ENCODE results near the gene RGL1.

The RGL1 gene

DNA sequence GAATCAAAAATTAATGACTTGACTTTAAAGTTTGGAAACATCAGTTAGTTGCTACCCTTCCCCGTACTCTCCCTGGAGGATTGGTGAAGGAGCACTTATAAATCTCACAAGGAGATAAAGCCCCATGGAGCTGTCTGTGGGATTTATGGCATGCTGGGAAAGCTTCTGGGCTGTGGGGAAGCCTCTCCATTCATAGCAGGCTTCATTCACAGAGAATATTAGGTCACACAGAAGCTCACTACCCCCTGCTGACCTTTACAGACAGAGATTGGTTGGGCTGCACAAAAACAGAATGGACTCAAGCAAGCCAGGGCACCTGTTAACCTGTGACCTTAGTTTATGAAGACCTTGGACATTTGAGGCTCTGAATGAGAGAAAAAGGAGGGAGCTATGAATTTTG is 32.1 kb downstream of the RGL1 start:
- intact Hi-C loops (cut with DNase I; ENCODE audit: low total_unique reads): no loop called here
- no peaks in the 10 kb centered on the region for H3K36me3 ChIP-seq
- no peak for DNase-seq
- no peak overlapping the region for H3K27ac ChIP-seq
- H3K4me1 ChIP-seq: peaks cover 0 to 6% (median 0%) of the 10 kb centered on the region in 4 donors
- no peaks in the 10 kb centered on the region for H3K27me3 ChIP-seq
- H3K9me3 ChIP-seq: no peaks in the 10 kb centered on the region
- H3K4me3 ChIP-seq: no peak overlapping the region
- TF ChIP-seq, protein P1, sequence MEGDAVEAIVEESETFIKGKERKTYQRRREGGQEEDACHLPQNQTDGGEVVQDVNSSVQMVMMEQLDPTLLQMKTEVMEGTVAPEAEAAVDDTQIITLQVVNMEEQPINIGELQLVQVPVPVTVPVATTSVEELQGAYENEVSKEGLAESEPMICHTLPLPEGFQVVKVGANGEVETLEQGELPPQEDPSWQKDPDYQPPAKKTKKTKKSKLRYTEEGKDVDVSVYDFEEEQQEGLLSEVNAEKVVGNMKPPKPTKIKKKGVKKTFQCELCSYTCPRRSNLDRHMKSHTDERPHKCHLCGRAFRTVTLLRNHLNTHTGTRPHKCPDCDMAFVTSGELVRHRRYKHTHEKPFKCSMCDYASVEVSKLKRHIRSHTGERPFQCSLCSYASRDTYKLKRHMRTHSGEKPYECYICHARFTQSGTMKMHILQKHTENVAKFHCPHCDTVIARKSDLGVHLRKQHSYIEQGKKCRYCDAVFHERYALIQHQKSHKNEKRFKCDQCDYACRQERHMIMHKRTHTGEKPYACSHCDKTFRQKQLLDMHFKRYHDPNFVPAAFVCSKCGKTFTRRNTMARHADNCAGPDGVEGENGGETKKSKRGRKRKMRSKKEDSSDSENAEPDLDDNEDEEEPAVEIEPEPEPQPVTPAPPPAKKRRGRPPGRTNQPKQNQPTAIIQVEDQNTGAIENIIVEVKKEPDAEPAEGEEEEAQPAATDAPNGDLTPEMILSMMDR (IDR thresholded peaks at IDR 0.05): no peak

DNA sequence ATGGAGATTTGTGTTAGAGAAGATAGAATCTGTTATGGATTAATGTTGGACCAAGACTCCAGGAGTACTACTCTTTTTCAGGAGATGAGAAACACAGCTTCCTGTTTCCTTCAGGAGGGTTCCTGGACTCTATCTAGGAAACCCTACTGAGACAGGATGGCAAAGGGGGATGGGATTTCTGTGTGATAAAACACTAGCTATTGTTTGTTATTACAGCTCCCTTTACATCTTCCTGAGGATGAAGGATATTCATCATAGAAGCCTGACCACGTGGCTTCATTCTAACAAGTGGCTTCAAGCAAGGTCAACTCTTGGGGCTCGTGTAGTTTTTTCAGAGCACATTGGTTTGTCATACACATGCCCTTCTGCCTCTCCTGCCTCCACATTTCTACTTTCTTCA is 33.3 kb downstream of the RGL1 start:
- intact Hi-C loops (cut with DNase I; ENCODE audit: low total_unique reads): no loop called here
- no peaks in the 10 kb centered on the region for H3K36me3 ChIP-seq
- no peak overlapping the region for H3K27ac ChIP-seq
- H3K27me3 ChIP-seq: no peaks in the 10 kb centered on the region
- no peak overlapping the region for H3K4me3 ChIP-seq
- H3K4me1 ChIP-seq: peaks cover 0 to 17% (median 5%) of the 10 kb centered on the region in 4 donors
- TF ChIP-seq, protein P1 (IDR thresholded peaks at IDR 0.05): no peak
- no peaks in the 10 kb centered on the region for H3K9me3 ChIP-seq
- no peak for DNase-seq

DNA sequence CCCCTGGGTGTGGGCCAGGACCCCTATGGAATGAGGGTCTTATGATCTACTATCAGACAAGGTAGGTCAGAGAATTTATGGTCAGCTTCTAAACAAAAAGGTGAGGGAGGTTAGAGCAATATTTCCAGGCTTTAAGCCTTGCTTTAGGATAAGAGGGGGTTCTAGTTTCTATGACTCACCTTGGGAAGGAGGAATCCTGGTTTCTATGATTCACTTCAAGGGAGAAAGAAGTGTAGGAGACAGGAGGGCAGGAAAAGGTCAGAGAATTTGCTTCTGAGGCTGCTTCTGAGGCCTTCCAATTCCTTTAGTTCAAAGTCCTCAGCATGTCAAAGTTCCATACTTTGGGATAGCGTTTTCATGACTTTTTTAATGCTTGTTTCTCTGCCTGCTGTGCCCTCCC is 35.2 kb downstream of the RGL1 start:
- H3K4me1 ChIP-seq: peaks cover 0 to 25% (median 11%) of the 10 kb centered on the region in 4 donors
- intact Hi-C loops (cut with DNase I; ENCODE audit: low total_unique reads): no loop called here
- H3K27ac ChIP-seq: no peak overlapping the region
- TF ChIP-seq, protein P1 (IDR thresholded peaks at IDR 0.05): no peak
- H3K9me3 ChIP-seq: no peaks in the 10 kb centered on the region
- H3K4me3 ChIP-seq: no peak overlapping the region
- no peaks in the 10 kb centered on the region for H3K27me3 ChIP-seq
- DNase-seq: no peak
- H3K36me3 ChIP-seq: no peaks in the 10 kb centered on the region

DNA sequence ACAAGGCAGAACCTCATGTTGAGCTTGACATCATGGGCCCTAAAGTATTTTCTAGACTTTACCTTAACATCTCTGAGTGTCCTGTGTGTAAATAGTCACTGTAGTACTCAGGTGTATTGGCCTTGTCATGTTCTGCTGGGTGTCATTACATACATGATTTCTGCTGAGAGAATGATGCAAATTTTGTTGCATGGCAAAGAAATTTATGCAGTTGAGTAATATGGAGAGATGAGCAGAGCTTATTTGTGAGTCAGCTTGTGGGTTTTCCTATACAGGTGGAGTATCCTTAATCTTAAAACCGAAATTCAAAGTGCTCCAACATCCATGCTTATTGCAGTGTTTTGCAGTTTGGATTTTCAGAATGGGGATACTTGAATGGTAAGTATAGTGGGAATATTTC is 36.6 kb downstream of the RGL1 start:
- Histone ChIP-seq H3K36me3 (no peaks in the 10 kb centered on the region), H3K4me1 (peaks cover 0 to 25% (median 11%) of the 10 kb centered on the region in 4 donors), H3K27me3 (no peaks in the 10 kb centered on the region), H3K9me3 (no peaks in the 10 kb centered on the region), H3K4me3 (no peak overlapping the region), H3K27ac (peak overlapping the region in 1 of 2 donors; percentile 39)
- intact Hi-C loops (cut with DNase I; ENCODE audit: low total_unique reads): no loop called here
- no peak for DNase-seq
- TF ChIP-seq, protein P1 (IDR thresholded peaks at IDR 0.05): no peak

DNA sequence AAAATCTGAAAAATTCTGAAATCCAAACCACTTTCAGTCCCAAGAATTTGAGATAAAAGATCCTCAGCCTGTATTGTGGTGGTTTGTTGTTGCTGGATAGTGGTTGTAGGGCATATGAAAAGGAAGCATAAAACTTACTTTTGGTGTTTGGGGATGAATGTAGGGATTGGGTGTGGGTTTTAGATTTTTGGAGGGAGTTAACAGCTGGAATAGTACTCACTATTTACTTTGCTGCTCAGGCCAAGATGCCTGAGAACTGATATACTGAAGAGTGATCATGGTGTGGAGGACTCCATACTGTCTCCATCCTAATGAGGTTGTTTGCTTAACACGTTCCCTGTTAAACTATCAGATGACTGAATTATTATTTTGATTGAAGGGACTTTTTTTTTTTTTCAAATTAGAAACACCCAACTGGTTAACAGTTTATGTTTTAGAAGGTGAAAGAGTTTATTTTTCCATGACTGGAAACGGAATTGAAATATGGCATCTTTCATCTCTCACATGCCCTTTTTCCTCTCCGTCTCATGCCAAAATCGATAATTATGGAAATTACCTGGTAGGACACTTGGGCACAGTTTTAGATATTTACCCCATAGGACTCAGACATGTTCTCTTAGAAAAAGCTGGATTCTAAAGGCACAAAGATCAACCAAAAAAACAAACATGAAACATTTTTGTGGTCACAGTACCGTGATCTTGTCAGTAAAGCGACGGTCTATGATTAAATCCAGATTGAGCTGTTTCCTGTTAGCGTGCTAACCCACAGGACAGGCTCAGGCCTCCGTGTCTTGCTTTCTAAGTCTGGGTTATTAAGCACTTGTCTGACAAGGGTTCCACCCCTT is 37.3 kb downstream of the RGL1 start:
- H3K27ac ChIP-seq: peak overlapping the region; percentile 28 to 39
- no peaks in the 10 kb centered on the region for H3K27me3 ChIP-seq
- intact Hi-C loops (cut with DNase I; ENCODE audit: low total_unique reads): no loop called here
- DNase-seq: no peak
- TF ChIP-seq, protein P1 (IDR thresholded peaks at IDR 0.05): no peak
- peaks cover 0 to 25% (median 11%) of the 10 kb centered on the region in 4 donors for H3K4me1 ChIP-seq
- peak overlapping the region; percentile 9 to 14 for H3K4me3 ChIP-seq
- no peaks in the 10 kb centered on the region for H3K36me3 ChIP-seq
- H3K9me3 ChIP-seq: no peaks in the 10 kb centered on the region

Data from tibial artery (tissue), 4 donors.